Peyer's patch (tissue), 4 donors: ENCODE results near the gene GPR149.

Source experiments
- POLR2A ChIP-seq, 2 donors: fragments of 450-650 bp; IDR thresholded peaks; one replicate each; pipeline ENCODE4 v1.5.1; 2017; ENCODE audit warnings: antibody characterized with exemption in 2 of 2, mild to moderate bottlenecking in 2 of 2, moderate library complexity in 2 of 2
- TF ChIP-seq, protein P1 (sequence below), 6 experiments: fragments of 450-650 bp in 4 of 6; fragments of 200-600 bp in 2 of 6; sonication (generic) in 1 of 6; IDR thresholded peaks; one replicate each; pipeline ENCODE4 v1.5.1; 2017 to 2019; ENCODE audit warnings: antibody characterized with exemption in 6 of 6, mild to moderate bottlenecking in 3 of 6, moderate library complexity in 1 of 6

DNA sequence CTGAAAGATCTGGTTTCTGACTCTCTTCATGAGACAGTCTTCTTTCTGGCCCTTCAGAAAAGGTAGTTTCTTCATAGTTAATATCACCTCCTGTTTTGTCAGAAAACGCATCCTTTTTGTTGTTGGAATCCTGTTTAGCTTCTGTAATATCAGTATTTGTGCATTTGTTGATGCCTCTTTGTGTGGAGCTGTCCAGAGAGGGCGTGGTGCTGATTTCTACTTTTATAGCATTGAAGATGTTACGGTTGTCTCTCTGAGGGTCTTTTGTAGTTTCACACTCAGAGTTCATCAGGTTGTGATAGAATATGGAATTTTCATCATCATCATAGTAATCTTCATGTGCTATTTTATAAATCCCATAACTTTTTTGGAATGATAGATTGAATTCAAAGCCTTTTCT, 8.9 kb downstream of the GPR149 start:
- no peak for TF ChIP-seq POLR2A (IDR thresholded peaks at IDR 0.05)
- TF ChIP-seq, protein P1, sequence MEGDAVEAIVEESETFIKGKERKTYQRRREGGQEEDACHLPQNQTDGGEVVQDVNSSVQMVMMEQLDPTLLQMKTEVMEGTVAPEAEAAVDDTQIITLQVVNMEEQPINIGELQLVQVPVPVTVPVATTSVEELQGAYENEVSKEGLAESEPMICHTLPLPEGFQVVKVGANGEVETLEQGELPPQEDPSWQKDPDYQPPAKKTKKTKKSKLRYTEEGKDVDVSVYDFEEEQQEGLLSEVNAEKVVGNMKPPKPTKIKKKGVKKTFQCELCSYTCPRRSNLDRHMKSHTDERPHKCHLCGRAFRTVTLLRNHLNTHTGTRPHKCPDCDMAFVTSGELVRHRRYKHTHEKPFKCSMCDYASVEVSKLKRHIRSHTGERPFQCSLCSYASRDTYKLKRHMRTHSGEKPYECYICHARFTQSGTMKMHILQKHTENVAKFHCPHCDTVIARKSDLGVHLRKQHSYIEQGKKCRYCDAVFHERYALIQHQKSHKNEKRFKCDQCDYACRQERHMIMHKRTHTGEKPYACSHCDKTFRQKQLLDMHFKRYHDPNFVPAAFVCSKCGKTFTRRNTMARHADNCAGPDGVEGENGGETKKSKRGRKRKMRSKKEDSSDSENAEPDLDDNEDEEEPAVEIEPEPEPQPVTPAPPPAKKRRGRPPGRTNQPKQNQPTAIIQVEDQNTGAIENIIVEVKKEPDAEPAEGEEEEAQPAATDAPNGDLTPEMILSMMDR (IDR thresholded peaks at IDR 0.05) = no peak
